ENCODE measurements around the gene KIF3B. TPM values are rescaled to one million over a fixed set of nuclear protein-coding genes. Genes with fewer than 3 reads are reported as not detected.
"Not testable (repeated sequence)": the region's sequence is repeated elsewhere in the genome, so short reads cannot be mapped to it uniquely, and the experiment has no call there.

KIF3B gene
- total RNA-seq, 6 experiments from 2014 or later, result 29.9 to 33.7 (median 31.9) TPM

DNA sequence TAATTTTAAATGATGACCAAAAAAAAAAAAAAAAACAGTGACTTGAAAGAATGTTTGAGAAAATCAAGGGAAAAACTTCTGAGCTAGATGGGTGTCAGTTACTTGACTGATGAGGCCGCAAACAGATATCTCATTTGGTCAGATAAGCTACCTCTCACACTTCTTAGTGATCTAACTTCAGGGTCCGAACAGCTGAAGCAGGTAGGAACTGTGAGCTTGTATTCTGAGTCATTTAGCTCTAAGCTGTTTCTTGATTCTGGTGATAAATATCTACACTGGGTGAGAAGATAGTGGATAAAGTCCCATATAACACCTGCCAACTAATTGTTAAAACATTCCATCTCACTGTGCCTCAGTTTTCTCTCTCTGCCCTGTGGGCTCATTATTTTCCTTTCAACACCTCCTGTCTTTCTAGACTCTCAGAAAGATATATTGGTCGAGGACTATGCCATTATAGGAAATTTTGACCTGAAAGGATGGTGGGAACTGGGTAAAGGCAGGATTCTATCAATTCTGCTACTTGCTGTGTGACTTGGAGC, 7.7 kb downstream of the KIF3B start:
- H3K27ac Mint-ChIP-seq, result no peak overlapping the region; the same call in 1 of the 2 replicates
- no peaks in the 10 kb centered on the region for H3K36me3 Mint-ChIP-seq (ENCODE audit: low read depth)
- no peak overlapping the region for H3K4me3 Mint-ChIP-seq
- no peaks in the 10 kb centered on the region for H3K27me3 Mint-ChIP-seq (ENCODE audit: insufficient read depth)
- TF ChIP-seq, protein P1, sequence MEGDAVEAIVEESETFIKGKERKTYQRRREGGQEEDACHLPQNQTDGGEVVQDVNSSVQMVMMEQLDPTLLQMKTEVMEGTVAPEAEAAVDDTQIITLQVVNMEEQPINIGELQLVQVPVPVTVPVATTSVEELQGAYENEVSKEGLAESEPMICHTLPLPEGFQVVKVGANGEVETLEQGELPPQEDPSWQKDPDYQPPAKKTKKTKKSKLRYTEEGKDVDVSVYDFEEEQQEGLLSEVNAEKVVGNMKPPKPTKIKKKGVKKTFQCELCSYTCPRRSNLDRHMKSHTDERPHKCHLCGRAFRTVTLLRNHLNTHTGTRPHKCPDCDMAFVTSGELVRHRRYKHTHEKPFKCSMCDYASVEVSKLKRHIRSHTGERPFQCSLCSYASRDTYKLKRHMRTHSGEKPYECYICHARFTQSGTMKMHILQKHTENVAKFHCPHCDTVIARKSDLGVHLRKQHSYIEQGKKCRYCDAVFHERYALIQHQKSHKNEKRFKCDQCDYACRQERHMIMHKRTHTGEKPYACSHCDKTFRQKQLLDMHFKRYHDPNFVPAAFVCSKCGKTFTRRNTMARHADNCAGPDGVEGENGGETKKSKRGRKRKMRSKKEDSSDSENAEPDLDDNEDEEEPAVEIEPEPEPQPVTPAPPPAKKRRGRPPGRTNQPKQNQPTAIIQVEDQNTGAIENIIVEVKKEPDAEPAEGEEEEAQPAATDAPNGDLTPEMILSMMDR (IDR thresholded peaks at IDR 0.05), result no peak
- H3K9me3 Mint-ChIP-seq, result no peaks in the 10 kb centered on the region
- no peak for DNase-seq
- peaks cover 24% of the 10 kb centered on the region for H3K4me1 Mint-ChIP-seq (ENCODE audit: low read depth)

DNA sequence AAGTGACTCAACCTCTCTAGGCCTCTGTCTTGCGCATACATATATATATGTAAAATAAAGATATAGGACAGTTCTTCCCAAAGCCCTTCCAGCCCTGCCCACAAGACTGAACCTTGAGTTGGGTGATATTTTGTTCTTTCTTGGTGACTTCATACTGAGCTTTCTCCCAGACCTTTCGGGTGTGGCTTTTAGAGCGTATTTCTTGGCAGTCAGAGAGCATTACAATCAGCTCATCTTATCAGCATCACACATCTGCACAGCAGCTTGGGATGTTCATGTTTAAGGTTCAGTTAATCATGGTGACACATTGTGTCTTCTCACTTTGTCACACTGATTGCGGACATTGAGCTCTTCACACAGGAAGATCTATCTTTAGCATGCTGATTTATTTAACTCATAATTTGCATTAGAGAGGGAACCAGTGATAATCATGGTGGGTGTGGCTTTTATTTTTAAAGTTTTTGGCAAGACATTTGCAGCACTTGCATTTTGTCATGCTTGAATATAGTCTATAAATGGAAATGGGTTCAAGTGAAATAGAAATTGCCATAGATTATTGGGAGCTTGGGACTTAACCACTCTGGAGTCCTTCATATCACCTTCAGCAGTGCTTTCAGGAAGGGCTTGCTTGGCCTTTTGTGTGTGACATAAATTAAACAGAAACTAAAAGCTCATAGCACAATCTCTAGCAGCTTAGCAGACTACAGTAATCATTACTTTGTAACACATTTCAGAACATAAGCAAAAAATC, 8.3 kb downstream of the KIF3B start:
- peaks cover 24% of the 10 kb centered on the region for H3K4me1 Mint-ChIP-seq (ENCODE audit: low read depth)
- H3K36me3 Mint-ChIP-seq (ENCODE audit: low read depth), result no peaks in the 10 kb centered on the region
- H3K9me3 Mint-ChIP-seq, result no peaks in the 10 kb centered on the region
- no peaks in the 10 kb centered on the region for H3K27me3 Mint-ChIP-seq (ENCODE audit: insufficient read depth)
- H3K4me3 Mint-ChIP-seq, result peak overlapping the region; percentile 31; the same call in 1 of the 2 replicates
- DNase-seq, result peak; percentile 59
- TF ChIP-seq, protein P1 (IDR thresholded peaks at IDR 0.05), result no peak
- H3K27ac Mint-ChIP-seq, result peak overlapping the region; percentile 47

DNA sequence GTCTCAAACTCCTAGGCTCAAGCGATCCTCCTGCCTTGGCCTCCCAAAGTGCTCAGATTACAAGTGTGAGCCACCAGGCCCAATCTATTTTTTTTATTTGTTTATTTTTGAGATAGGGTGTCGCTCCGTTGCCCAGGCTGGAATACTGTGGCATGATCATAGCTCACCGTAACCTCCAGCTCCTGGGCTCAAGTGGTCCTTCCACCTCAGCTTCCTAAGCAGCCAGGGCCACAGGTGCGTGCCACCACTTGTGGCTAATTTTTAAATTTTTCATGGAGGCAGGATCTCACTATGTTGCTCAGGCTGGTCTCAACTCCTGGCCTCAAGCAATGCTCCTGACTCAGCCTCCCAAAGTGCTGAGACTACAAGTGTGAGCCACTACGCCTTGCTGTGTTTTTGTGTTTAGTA, 9.8 kb downstream of the KIF3B start:
- no peaks in the 10 kb centered on the region for H3K9me3 Mint-ChIP-seq

DNA sequence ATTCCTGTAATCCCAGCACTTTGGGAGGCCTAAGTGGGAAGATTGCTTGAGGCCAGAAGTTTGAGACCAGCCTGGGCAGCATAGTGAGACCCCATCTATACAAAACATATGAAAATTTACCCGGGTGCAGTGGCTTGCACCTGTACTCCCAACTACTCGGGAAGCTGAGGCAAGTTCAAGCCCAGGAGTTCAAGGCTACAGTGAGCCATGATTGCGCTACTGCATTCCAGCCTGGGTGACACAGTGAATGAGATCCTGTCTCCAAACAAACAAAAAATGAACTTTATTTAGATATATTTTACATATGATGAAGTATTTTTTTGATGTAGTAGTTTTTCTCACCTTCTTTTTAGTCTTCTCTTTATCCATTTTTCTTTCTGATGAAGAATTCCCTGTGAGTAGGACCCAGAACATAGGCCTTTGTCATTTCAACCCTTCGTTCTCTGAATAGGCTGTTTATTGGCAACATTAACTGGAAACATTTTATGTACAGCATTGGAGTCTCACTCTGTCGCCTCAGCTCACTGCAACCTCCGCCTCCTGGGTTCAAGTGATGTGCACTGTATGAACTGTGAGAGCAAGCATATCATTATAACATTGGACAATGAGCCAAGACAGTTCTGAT, 10.9 kb downstream of the KIF3B start:
- Mint-ChIP-seq H3K9me3 (no peaks in the 10 kb centered on the region), H3K4me1 (ENCODE audit: low read depth) (peaks cover 24% of the 10 kb centered on the region), H3K27ac (no peak overlapping the region), H3K4me3 (no peak overlapping the region), H3K27me3 (ENCODE audit: insufficient read depth) (no peaks in the 10 kb centered on the region; the same call in 1 of the 2 replicates), H3K36me3 (ENCODE audit: low read depth) (no peaks in the 10 kb centered on the region)
- no peak for DNase-seq
- TF ChIP-seq, protein P1 (IDR thresholded peaks at IDR 0.05), result no peak

More for the DNA sequence above, 9.8 kb downstream of the KIF3B start:
- TF ChIP-seq, protein P1 (IDR thresholded peaks at IDR 0.05), result no peak
- H3K4me3 Mint-ChIP-seq, result no peak overlapping the region
- no peak for DNase-seq
- H3K27me3 Mint-ChIP-seq (ENCODE audit: insufficient read depth), result no peaks in the 10 kb centered on the region
- H3K36me3 Mint-ChIP-seq (ENCODE audit: low read depth), result no peaks in the 10 kb centered on the region
- no peak overlapping the region for H3K27ac Mint-ChIP-seq
- peaks cover 24% of the 10 kb centered on the region for H3K4me1 Mint-ChIP-seq (ENCODE audit: low read depth)

DNA sequence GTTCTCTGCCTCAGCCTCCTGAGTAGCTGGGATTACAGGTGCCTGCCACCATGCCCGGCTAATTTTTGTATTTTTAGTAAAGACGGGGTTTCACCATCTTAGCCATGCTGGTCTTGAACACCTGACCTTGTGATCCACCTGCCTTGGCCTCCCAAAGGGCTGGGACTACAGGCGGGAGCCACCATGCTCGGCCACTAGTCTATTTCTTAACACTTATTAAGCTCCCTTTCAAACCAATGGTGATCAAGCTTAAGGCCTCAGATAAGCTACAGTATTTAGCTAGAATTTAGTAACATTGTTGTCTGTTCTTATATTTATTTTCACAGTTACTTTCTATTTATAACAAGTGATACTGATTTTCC, 11.8 kb downstream of the KIF3B start:
- not testable (repeated sequence) for H3K4me3 Mint-ChIP-seq; DNase-seq; H3K36me3 Mint-ChIP-seq (ENCODE audit: low read depth); H3K27me3 Mint-ChIP-seq (ENCODE audit: insufficient read depth); H3K9me3 Mint-ChIP-seq; H3K27ac Mint-ChIP-seq
- peaks cover 20% of the 10 kb centered on the region for H3K4me1 Mint-ChIP-seq (ENCODE audit: low read depth)
